HepG2 (cell line): ENCODE results near the gene KLHDC8B. TPM values are rescaled to one million over a fixed set of nuclear protein-coding genes. Genes with fewer than 3 reads are reported as not detected.

ENCODE experiments used
- CBFB ChIP-seq: sonication (generic); formaldehyde crosslinking; IDR thresholded peaks from 2 replicates; pipeline ENCODE4 v1.4.0; 2020; ENCODE audit warnings: missing genetic modification reagents
- DRAP1 ChIP-seq: IDR thresholded peaks from 2 replicates; pipeline ENCODE4 v1.6.1; 2016; ENCODE audit warnings: missing genetic modification reagents, missing compliant biosample characterization
- ETV5 ChIP-seq: IDR thresholded peaks from 2 replicates; pipeline ENCODE4 v1.6.1; 2018; ENCODE audit warnings: missing biosample characterization, missing genetic modification reagents, inconsistent platforms, borderline replicate concordance
- GMEB1 ChIP-seq: sonication (generic); formaldehyde crosslinking; IDR thresholded peaks from 2 replicates; pipeline ENCODE4 v1.5.1; 2020; ENCODE audit warnings: missing genetic modification reagents, mild to moderate bottlenecking, borderline replicate concordance
- HMGXB4 ChIP-seq, 2 experiments: sonication (generic) in 1 of 2; formaldehyde crosslinking in 1 of 2; IDR thresholded peaks; 2 replicates each; pipeline versions ENCODE4 v1.4.0 to v1.6.1; 2018 to 2020; ENCODE audit warnings: missing genetic modification reagents in 2 of 2, borderline replicate concordance in 1 of 2, low read depth in 1 of 2, mild to moderate bottlenecking in 1 of 2, missing biosample characterization in 1 of 2
- ONECUT2 ChIP-seq: sonication (generic); formaldehyde crosslinking; IDR thresholded peaks from 2 replicates; pipeline ENCODE4 v1.4.0; 2020; ENCODE audit warnings: missing genetic modification reagents
- RBAK ChIP-seq: sonication (generic); formaldehyde crosslinking; IDR thresholded peaks from 2 replicates; pipeline ENCODE4 v1.5.1; 2020; ENCODE audit warnings: mild to moderate bottlenecking, missing genetic modification reagents
- SRSF4 ChIP-seq: fragments of 200-400 bp; formaldehyde crosslinking; IDR thresholded peaks from one replicate; pipeline ENCODE4 v1.6.1; 2018; ENCODE audit warnings: mild to moderate bottlenecking, low read depth, low read length, moderate library complexity; ENCODE audit not compliant: poor library complexity, severe bottlenecking
- SRSF9 ChIP-seq: fragments of 200-400 bp; formaldehyde crosslinking; IDR thresholded peaks from 2 replicates; pipeline ENCODE4 v1.6.1; 2018; ENCODE audit warnings: borderline replicate concordance, mild to moderate bottlenecking, low read depth, low read length; ENCODE audit not compliant: insufficient read depth, poor library complexity, severe bottlenecking
- TGIF2 ChIP-seq: IDR thresholded peaks from 2 replicates; pipeline ENCODE4 v1.6.1; 2016; ENCODE audit warnings: control low read depth, missing compliant biosample characterization
- ZBTB43 ChIP-seq: sonication (generic); formaldehyde crosslinking; conservative IDR thresholded peaks from 2 replicates; pipeline ENCODE4 v1.4.0; 2020; ENCODE audit warnings: missing genetic modification reagents
- ZGPAT ChIP-seq: IDR thresholded peaks from 2 replicates; pipeline ENCODE4 v1.6.1; 2016; ENCODE audit warnings: mild to moderate bottlenecking
- ZKSCAN8 ChIP-seq: IDR thresholded peaks from 2 replicates; pipeline ENCODE4 v1.6.1; 2016; ENCODE audit warnings: borderline replicate concordance, missing genetic modification reagents, missing compliant biosample characterization
- ZNF768 ChIP-seq: sonication (generic); formaldehyde crosslinking; IDR thresholded peaks from 2 replicates; pipeline ENCODE4 v1.4.0; 2020; ENCODE audit warnings: missing genetic modification reagents
- ZSCAN22 ChIP-seq: sonication (generic); formaldehyde crosslinking; IDR thresholded peaks from 2 replicates; pipeline ENCODE4 v1.4.0; 2020; ENCODE audit warnings: mild to moderate bottlenecking, missing genetic modification reagents
- ZSCAN29 ChIP-seq: sonication (generic); formaldehyde crosslinking; conservative IDR thresholded peaks from 2 replicates; pipeline ENCODE4 v1.4.0; 2020; ENCODE audit warnings: mild to moderate bottlenecking, missing genetic modification reagents
- polyA plus RNA-seq, 8 experiments: library from polyadenylated mRNA; depleted of rRNA in 3 of 8; stranded (reverse) in 7 of 8; unstranded in 1 of 8; fragments of >200 nt; fragmentation: Illumina TruSeq in 4 of 8; extraction: Trizol in 4 of 8; gene quantifications; 2 replicates each; pipeline versions ENCODE4 v1.2.1 to v1.2.3, GENCODE V29; 2011 to 2016; ENCODE audit warnings: low read depth in 4 of 8, missing spikeins in 1 of 8, mixed read lengths in 1 of 8; ENCODE audit not compliant: insufficient read depth in 1 of 8
- total RNA-seq, 5 experiments: library from RNA; depleted of rRNA; stranded (reverse); fragments of >200 nt; fragmentation: Illumina TruSeq; extraction: Trizol; gene quantifications; 2 replicates each; pipeline ENCODE4 v1.2.3, GENCODE V29; 2016; ENCODE audit warnings: low read depth in 1 of 5

KLHDC8B gene
- total and polyA plus RNA-seq, 2 of the 13 experiments (the other 11 are each of a cell fraction or from before 2014, with no cell fraction given), result 17.2 to 17.8 TPM

- TF ChIP-seq ZNF768 (0 out of 2 replicates have a peak, but pooled peaks have one; percentile 13), ETV5 (peak; percentile 39; the same call in 1 of the 2 replicates), HMGXB4 (CRISPR knock-in tag; IDR thresholded peaks at IDR 0.05; ENCODE audit: borderline replicate concordance in 1 of 2, low read depth in 1 of 2) (peak; percentile 26 to 69; a peak in 1 of 4 replicates), DRAP1 (CRISPR knock-in tag) (peak; percentile 84), ZGPAT (CRISPR knock-in tag) (peak; percentile 34; the same call in 1 of the 2 replicates), GMEB1 (0 out of 2 replicates have a peak, but pooled peaks have one; percentile 34), RBAK (CRISPR knock-in tag) (0 out of 2 replicates have a peak, but pooled peaks have one; percentile 8), ZSCAN22 (CRISPR knock-in tag) (no peak), SRSF9 (no peak), ONECUT2 (no peak), ZSCAN29 (CRISPR knock-in tag) (no peak), ZBTB43 (CRISPR knock-in tag) (peak; percentile 54; the same call in 1 of the 2 replicates), ZKSCAN8 (no peak), CBFB (peak; percentile 78), SRSF4 (no peak), TGIF2 (CRISPR knock-in tag) (peak; percentile 57; the same call in 1 of the 2 replicates)
These were observed 38.8 kb upstream of the KLHDC8B start, which contains the start of gene LAMB2 (continued) for GRCh38 chr3:49132437-49133225.
